Kidney epithelial cell (primary cell): ENCODE results near the gene TICAM2. TPM values are rescaled to one million over a fixed set of nuclear protein-coding genes. Genes with fewer than 3 reads are reported as not detected.

Experiments used
- DNase-seq: peaks from one replicate; pipeline ENCODE4 v3.0.0-alpha.2; 2010; ENCODE audit warnings: low read depth
- H3K27me3 ChIP-seq: 2 replicates; pipeline ENCODE4 v1.6.0; 2011; ENCODE audit warnings: low read length; ENCODE audit not compliant: control insufficient read depth, insufficient read depth
- H3K36me3 ChIP-seq: 2 replicates; pipeline ENCODE4 v1.5.1; 2011; ENCODE audit warnings: low read length; ENCODE audit not compliant: control insufficient read depth, insufficient read depth
- H3K4me3 ChIP-seq: 2 replicates; pipeline ENCODE4 v1.5.1; 2011; ENCODE audit warnings: low read depth, mild to moderate bottlenecking, control low read depth, low read length
- CTCF ChIP-seq: IDR thresholded peaks from 2 replicates; pipeline ENCODE4 v1.5.1; 2011; ENCODE audit warnings: mild to moderate bottlenecking, moderate library complexity, low read length, control low read depth, inconsistent platforms; ENCODE audit not compliant: insufficient read depth, poor library complexity, severe bottlenecking
- total RNA-seq: library from RNA; depleted of rRNA; stranded (reverse); fragments of >200 nt; gene quantifications from 2 replicates; pipeline ENCODE4 v1.2.3, GENCODE V29; 2015

The TICAM2 gene
- total RNA-seq, 1 donor from 2014 or later, result 2.3 TPM

GRCh38 chr5:115571441-115571878, 30.8 kb downstream of the TICAM2 start:
- no peak overlapping the region for H3K4me3 ChIP-seq
- H3K27me3 ChIP-seq, result no peaks in the 10 kb centered on the region
- no peaks in the 10 kb centered on the region for H3K36me3 ChIP-seq
- TF ChIP-seq CTCF, result no peak
- no peak for DNase-seq

- no peak for TF ChIP-seq CTCF
Measured at GRCh38 chr5:115568668-115569067, 33.6 kb downstream of the TICAM2 start.

GRCh38 chr5:115565233-115565632, 37.0 kb downstream of the TICAM2 start:
- no peaks in the 10 kb centered on the region for H3K27me3 ChIP-seq
- DNase-seq, result no peak
- TF ChIP-seq CTCF, result no peak
- H3K36me3 ChIP-seq, result no peaks in the 10 kb centered on the region
- no peak overlapping the region for H3K4me3 ChIP-seq

More at GRCh38 chr5:115568668-115569067, 33.6 kb downstream of the TICAM2 start:
- H3K27me3 ChIP-seq, result no peaks in the 10 kb centered on the region
- no peak overlapping the region for H3K4me3 ChIP-seq
- no peak for DNase-seq
- no peaks in the 10 kb centered on the region for H3K36me3 ChIP-seq

- H3K4me3 ChIP-seq, result no peak overlapping the region
- DNase-seq, result no peak
- TF ChIP-seq CTCF, result no peak
- no peaks in the 10 kb centered on the region for H3K27me3 ChIP-seq
- no peaks in the 10 kb centered on the region for H3K36me3 ChIP-seq
Measured at GRCh38 chr5:115561176-115561575, 41.1 kb downstream of the TICAM2 start.

GRCh38 chr5:115559524-115559923, 42.8 kb downstream of the TICAM2 start:
- Histone ChIP-seq H3K36me3 (no peaks in the 10 kb centered on the region), H3K27me3 (no peaks in the 10 kb centered on the region), H3K4me3 (no peak overlapping the region)
- no peak for DNase-seq
- TF ChIP-seq CTCF, result no peak

- no peaks in the 10 kb centered on the region for H3K36me3 ChIP-seq
- H3K4me3 ChIP-seq, result no peak overlapping the region
- no peak for DNase-seq
- H3K27me3 ChIP-seq, result no peaks in the 10 kb centered on the region
- TF ChIP-seq CTCF, result no peak
Measured at GRCh38 chr5:115558388-115558956, 43.8 kb downstream of the TICAM2 start.
